OCI-LY3 (cell line): ENCODE measurements around the gene CLCN3.
"Not testable (repeated sequence)": the region's sequence is repeated elsewhere in the genome, so short reads cannot be mapped to it uniquely, and the experiment has no call there.

Experiments used
- H2AFZ ChIP-seq: fragments of 200-600, 300-600 bp; shearing (Covaris generic); 2 replicates; pipeline ENCODE4 v1.6.0; 2014; ENCODE audit warnings: antibody characterized with exemption, low read depth, low read length
- H3K27ac ChIP-seq: fragments of 200-600, 300-600 bp; sonication (generic); 2 replicates; pipeline ENCODE4 v1.5.1; 2014; ENCODE audit warnings: mild to moderate bottlenecking, low read length, moderate library complexity, mixed read lengths
- H3K27me3 ChIP-seq: fragments of 200-600, 300-600 bp; sonication (generic); 2 replicates; pipeline ENCODE4 v1.6.1; 2014; ENCODE audit warnings: low read depth, low read length, mixed read lengths
- H3K36me3 ChIP-seq: fragments of 200-600, 300-600 bp; sonication (generic); replicated peaks from 2 replicates; pipeline ENCODE3; 2014; ENCODE audit warnings: low read depth, low read length, mixed read lengths
- H3K4me1 ChIP-seq: fragments of 300-600, 200-600 bp; sonication (generic); 2 replicates; pipeline ENCODE4 v1.6.1; 2014; ENCODE audit warnings: low read length, mixed read lengths
- H3K4me2 ChIP-seq: fragments of 200-600, 300-600 bp; sonication (generic); 2 replicates; pipeline ENCODE4 v1.6.1; 2014; ENCODE audit warnings: low read length, mixed read lengths
- H3K4me3 ChIP-seq: fragments of 300-600, 200-600 bp; sonication (generic); 2 replicates; pipeline ENCODE4 v1.5.1; 2014; ENCODE audit warnings: antibody characterized with exemption, mild to moderate bottlenecking, low read length, moderate library complexity
- H3K79me2 ChIP-seq: fragments of 300-600, 200-600 bp; shearing (Covaris generic); 2 replicates; pipeline ENCODE4 v1.6.1; 2014; ENCODE audit warnings: mild to moderate bottlenecking, low read length, mixed read lengths
- H3K9ac ChIP-seq: fragments of 300-600, 200-600 bp; shearing (Covaris generic); 2 replicates; pipeline ENCODE4 v1.6.0; 2014; ENCODE audit warnings: mild to moderate bottlenecking, low read length, moderate library complexity
- H3K9me3 ChIP-seq: fragments of 200-600, 300-600 bp; shearing (Covaris generic); 2 replicates; pipeline ENCODE4 v1.6.1; 2014; ENCODE audit warnings: low read length, mixed read lengths; ENCODE audit not compliant: insufficient read depth
- H4K20me1 ChIP-seq: fragments of 200-600, 300-600 bp; sonication (generic); 2 replicates; pipeline ENCODE4 v1.6.1; 2016; ENCODE audit warnings: low read length, mixed read lengths; ENCODE audit not compliant: insufficient read depth
- EZH2phosphoT487 ChIP-seq: fragments of 200-600 bp; shearing (Covaris generic); IDR thresholded peaks from 2 replicates; pipeline ENCODE4 v1.6.1; 2018; ENCODE audit warnings: antibody characterized with exemption, mixed run types, low read depth
- TF ChIP-seq, protein P1 (sequence below): fragments of 200-600, 300-600 bp; sonication (generic); IDR thresholded peaks from 2 replicates; pipeline ENCODE4 v1.5.1; 2014; ENCODE audit warnings: antibody characterized with exemption, low read length, low read depth

The CLCN3 gene

DNA sequence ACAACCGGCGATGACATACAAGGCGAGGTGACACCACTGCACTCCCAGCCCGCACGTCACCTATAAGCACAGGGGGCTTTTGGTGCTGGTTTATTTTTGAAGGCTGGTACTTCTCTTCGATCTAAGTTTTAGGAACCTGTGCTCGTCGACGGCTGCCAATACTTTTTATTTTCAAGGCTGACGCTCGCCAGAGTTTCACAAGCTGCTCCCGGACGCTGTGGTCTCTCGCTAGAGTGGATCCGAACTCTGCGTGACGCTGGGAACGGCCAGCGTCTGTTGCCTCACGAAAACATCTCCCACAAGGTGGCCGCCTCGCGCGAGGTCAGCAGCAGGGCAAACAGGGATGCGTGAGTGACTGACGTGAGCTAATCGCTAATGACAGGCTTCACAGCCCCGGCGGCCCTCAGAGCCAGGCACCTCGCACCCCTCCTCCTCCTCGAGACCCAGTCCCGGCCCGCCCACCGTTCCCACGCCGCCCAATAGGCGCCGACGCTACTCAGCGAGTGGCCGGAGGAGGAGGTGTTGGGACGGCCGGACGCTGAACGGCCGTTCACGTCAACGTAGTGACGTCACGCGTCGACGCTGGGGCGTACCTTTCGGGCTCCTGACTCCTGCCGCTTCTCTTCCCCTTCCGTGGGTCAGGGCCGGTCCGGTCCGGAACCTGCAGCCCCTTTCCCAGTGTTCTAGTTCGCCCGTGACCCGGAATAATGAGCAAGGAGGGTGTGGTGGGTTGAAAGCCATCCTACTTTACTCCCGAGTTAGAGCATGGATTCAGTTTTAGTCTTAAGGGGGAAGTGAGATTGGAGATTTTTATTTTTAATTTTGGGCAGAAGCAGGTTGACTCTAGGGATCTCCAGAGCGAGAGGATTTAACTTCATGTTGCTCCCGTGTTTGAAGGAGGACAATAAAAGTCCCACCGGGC lies at the start of gene CLCN3:
Gene CLCN3, plus strand, starts transcription at position 621 of the 922 bp plus-strand sequence. CDS start 15,351 bp downstream, outside the sequence.
- no peaks in the 10 kb centered on the region for H3K27me3 ChIP-seq
- peaks cover 49% of the 10 kb centered on the region for H3K79me2 ChIP-seq
- H3K36me3 ChIP-seq, result no peaks in the 10 kb centered on the region
- no peak for TF ChIP-seq EZH2phosphoT487
- TF ChIP-seq, protein P1, sequence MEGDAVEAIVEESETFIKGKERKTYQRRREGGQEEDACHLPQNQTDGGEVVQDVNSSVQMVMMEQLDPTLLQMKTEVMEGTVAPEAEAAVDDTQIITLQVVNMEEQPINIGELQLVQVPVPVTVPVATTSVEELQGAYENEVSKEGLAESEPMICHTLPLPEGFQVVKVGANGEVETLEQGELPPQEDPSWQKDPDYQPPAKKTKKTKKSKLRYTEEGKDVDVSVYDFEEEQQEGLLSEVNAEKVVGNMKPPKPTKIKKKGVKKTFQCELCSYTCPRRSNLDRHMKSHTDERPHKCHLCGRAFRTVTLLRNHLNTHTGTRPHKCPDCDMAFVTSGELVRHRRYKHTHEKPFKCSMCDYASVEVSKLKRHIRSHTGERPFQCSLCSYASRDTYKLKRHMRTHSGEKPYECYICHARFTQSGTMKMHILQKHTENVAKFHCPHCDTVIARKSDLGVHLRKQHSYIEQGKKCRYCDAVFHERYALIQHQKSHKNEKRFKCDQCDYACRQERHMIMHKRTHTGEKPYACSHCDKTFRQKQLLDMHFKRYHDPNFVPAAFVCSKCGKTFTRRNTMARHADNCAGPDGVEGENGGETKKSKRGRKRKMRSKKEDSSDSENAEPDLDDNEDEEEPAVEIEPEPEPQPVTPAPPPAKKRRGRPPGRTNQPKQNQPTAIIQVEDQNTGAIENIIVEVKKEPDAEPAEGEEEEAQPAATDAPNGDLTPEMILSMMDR, result no peak
- H3K4me2 ChIP-seq, result peak within 1 kb of the TSS; percentile 94
- peaks cover 20% of the 10 kb centered on the region for H3K4me1 ChIP-seq
- H3K9ac ChIP-seq, result peak within 1 kb of the TSS; percentile 91
- H3K27ac ChIP-seq, result peak within 1 kb of the TSS; percentile 71
- peaks cover 9% of the 10 kb centered on the region; the same call in 1 of the 2 replicates for H4K20me1 ChIP-seq
- peak within 1 kb of the TSS; percentile 90 for H2AFZ ChIP-seq
- H3K9me3 ChIP-seq, result no peaks in the 10 kb centered on the region
- H3K4me3 ChIP-seq, result peak within 1 kb of the TSS; percentile 83

DNA sequence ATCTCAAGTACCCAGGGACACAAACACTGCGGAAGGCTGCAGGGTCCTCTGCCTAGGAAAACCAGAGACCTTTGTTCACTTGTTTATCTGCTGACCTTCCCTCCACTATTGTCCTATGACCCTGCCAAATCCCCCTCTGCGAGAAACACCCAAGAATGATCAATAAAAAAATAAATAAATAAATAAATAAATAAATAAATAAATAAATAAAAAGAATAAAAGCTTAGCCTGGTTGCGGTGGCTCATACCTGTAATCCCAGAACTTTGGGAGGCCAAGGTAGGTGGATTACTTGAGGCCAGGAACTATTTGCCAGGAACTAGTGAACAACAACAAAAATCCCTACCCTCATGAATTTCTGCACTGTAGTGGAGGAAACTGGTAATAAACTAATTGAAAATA lies 49.4 kb upstream of the CLCN3 start:
- not testable (repeated sequence) for H4K20me1 ChIP-seq, H3K79me2 ChIP-seq, H2AFZ ChIP-seq, H3K27ac ChIP-seq, H3K4me1 ChIP-seq, H3K9ac ChIP-seq, H3K9me3 ChIP-seq, H3K4me3 ChIP-seq, H3K27me3 ChIP-seq, H3K36me3 ChIP-seq, H3K4me2 ChIP-seq

DNA sequence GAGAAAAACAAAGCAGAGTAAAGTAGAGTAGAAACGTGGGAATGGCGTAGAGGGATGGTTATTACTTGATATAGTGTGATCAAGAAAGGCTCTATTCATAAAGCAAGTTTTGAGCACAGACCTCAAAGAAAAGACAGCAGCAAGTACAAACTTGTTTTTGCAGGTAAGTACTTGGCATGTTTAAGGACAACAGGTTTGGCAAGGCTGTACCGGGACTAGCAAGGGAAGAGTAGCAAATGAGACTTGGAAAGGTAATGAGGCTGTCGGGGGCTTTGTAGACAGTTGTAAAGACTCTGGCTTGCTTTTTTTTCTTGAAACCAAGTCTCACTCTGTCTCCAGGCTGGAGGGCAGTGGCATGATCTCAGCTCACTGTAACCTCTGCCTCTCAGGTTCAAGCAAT lies 48.9 kb upstream of the CLCN3 start:
- Histone ChIP-seq H3K9me3 (no peaks in the 10 kb centered on the region), H3K79me2 (no peaks in the 10 kb centered on the region), H3K4me2 (no peak overlapping the region), H4K20me1 (no peaks in the 10 kb centered on the region), H3K36me3 (no peaks in the 10 kb centered on the region), H3K27me3 (no peaks in the 10 kb centered on the region), H3K9ac (no peak overlapping the region), H3K27ac (no peak overlapping the region), H2AFZ (no peak overlapping the region), H3K4me3 (no peak overlapping the region), H3K4me1 (no peaks in the 10 kb centered on the region)
- no peak for TF ChIP-seq EZH2phosphoT487
- TF ChIP-seq, protein P1, result no peak

DNA sequence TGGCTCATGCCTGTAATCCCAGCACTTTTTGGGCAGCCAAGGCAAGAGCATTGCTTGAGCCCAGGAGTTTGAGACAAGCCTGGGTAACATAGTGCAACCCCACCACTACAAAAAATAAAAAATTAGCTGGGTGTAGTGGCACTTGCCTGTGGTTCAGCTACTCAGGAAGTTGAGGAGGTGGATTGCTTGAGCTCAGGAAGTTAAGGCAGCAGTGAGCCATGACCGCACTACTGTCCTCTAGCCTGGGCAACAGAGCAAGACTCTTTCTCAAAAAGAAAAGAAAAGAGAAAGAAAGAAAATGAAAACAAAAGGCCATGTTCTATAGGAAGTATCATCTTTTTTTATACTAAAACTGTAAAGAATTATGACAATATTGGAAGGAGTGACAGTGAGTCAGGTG lies 46.5 kb upstream of the CLCN3 start:
- Histone ChIP-seq H3K79me2 (no peaks in the 10 kb centered on the region), H3K36me3 (no peaks in the 10 kb centered on the region), H3K4me3 (no peak overlapping the region), H2AFZ (no peak overlapping the region), H3K27ac (no peak overlapping the region), H3K4me1 (no peaks in the 10 kb centered on the region), H3K9ac (no peak overlapping the region), H3K27me3 (no peaks in the 10 kb centered on the region), H3K4me2 (no peak overlapping the region), H4K20me1 (no peaks in the 10 kb centered on the region), H3K9me3 (no peaks in the 10 kb centered on the region)
- no peak for TF ChIP-seq EZH2phosphoT487
- TF ChIP-seq, protein P1, result no peak
